Measurements from ENCODE around the gene PARP1. TPM values are rescaled to one million over a fixed set of nuclear protein-coding genes. Genes with fewer than 3 reads are reported as not detected.

Gene PARP1
- total RNA-seq, 1 experiment from 2014 or later: 127 TPM

DNA sequence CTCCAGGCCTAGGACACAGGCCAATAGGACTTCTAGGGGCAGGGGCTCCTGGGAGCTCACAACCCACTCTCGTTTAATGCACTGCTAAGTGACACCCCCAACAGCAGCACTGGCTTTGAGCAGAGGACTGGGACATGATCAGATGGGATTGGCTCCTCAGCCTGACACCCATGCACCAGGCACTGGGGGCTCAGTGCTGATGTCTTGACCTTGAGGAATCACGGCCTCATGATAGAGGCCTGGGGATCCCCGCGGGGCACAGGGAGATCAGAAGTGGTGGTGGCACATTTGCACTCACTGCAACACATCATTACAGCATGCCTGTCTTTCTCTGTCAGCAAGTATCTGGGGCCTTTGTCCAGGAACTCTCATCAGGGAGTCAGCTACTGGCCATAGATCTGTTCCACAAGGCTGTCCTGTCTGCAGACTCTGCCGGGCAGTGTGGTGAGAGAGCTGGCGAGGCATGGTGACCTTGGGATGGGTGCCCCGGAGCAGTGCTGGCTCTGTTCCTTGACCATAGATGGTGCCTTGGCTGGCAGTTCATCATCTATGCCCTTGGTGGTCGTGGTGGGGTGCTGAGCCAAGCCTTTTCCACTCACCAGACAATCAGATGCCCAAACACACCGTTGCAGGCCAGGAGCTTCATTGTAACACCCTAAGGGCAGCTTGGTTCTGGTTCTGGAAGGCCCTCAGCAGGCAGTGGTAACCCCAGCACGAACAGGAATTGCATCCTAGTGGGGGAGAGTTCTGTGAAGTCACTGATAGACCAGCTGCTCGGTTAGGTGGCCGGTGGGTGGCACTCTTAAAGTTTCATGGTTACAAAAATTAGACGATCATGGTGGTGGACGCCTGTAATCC lies 22.2 kb upstream of the PARP1 start:
- TF ChIP-seq POLR2AphosphoS5 (IDR thresholded peaks at IDR 0.05; ENCODE audit: low read depth, low read length): no peak
- no peak for TF ChIP-seq SIN3A (IDR thresholded peaks at IDR 0.05; ENCODE audit: borderline replicate concordance, insufficient read depth, low read depth, low read length)
- TF ChIP-seq, protein P1, sequence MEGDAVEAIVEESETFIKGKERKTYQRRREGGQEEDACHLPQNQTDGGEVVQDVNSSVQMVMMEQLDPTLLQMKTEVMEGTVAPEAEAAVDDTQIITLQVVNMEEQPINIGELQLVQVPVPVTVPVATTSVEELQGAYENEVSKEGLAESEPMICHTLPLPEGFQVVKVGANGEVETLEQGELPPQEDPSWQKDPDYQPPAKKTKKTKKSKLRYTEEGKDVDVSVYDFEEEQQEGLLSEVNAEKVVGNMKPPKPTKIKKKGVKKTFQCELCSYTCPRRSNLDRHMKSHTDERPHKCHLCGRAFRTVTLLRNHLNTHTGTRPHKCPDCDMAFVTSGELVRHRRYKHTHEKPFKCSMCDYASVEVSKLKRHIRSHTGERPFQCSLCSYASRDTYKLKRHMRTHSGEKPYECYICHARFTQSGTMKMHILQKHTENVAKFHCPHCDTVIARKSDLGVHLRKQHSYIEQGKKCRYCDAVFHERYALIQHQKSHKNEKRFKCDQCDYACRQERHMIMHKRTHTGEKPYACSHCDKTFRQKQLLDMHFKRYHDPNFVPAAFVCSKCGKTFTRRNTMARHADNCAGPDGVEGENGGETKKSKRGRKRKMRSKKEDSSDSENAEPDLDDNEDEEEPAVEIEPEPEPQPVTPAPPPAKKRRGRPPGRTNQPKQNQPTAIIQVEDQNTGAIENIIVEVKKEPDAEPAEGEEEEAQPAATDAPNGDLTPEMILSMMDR (IDR thresholded peaks at IDR 0.05): no peak
- TF ChIP-seq TCF7L2 (IDR thresholded peaks at IDR 0.05; ENCODE audit: low read depth, low read length): no peak
- TF ChIP-seq, protein P2, sequence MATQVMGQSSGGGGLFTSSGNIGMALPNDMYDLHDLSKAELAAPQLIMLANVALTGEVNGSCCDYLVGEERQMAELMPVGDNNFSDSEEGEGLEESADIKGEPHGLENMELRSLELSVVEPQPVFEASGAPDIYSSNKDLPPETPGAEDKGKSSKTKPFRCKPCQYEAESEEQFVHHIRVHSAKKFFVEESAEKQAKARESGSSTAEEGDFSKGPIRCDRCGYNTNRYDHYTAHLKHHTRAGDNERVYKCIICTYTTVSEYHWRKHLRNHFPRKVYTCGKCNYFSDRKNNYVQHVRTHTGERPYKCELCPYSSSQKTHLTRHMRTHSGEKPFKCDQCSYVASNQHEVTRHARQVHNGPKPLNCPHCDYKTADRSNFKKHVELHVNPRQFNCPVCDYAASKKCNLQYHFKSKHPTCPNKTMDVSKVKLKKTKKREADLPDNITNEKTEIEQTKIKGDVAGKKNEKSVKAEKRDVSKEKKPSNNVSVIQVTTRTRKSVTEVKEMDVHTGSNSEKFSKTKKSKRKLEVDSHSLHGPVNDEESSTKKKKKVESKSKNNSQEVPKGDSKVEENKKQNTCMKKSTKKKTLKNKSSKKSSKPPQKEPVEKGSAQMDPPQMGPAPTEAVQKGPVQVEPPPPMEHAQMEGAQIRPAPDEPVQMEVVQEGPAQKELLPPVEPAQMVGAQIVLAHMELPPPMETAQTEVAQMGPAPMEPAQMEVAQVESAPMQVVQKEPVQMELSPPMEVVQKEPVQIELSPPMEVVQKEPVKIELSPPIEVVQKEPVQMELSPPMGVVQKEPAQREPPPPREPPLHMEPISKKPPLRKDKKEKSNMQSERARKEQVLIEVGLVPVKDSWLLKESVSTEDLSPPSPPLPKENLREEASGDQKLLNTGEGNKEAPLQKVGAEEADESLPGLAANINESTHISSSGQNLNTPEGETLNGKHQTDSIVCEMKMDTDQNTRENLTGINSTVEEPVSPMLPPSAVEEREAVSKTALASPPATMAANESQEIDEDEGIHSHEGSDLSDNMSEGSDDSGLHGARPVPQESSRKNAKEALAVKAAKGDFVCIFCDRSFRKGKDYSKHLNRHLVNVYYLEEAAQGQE (IDR thresholded peaks at IDR 0.05; ENCODE audit: insufficient read depth in 1 of 2, low read depth in 2 of 2, low read length in 1 of 2): no peak
- POLR2A ChIA-PET: interaction anchor here (0.5 kb wide), 1 partner anchor 241 kb away, joined by 3 read pairs; no protein-coding TSS in a partner anchor
- CTCF ChIA-PET: no interaction called here
- no peaks in the 10 kb centered on the region for H3K9me3 ChIP-seq (ENCODE audit: control insufficient read depth, insufficient read depth, low read depth, low read length)
- in situ Hi-C loops (cut with HindIII; ENCODE audit: low pct_unique_long_range_greater_than_20kb, low sequenced_read_pairs) (no loop called here), intact Hi-C loops (cut with micrococcal nuclease; ENCODE audit: unreplicated experiment) (no loop called here)
- no peaks in the 10 kb centered on the region for H3K36me3 ChIP-seq (ENCODE audit: control insufficient read depth, insufficient read depth, low read length)
- H3K27me3 ChIP-seq (ENCODE audit: control insufficient read depth, insufficient read depth, low read length): no peaks in the 10 kb centered on the region
- ATAC-seq (no peak), DNase-seq (ENCODE audit: low read depth, low spot score) (no peak)
- no peak overlapping the region for H3K4me3 ChIP-seq (ENCODE audit: low read depth in 2 of 2, low read length in 2 of 2)
- H3K27ac ChIP-seq (ENCODE audit: low read length): no peak overlapping the region
- no peaks in the 10 kb centered on the region for H3K4me1 ChIP-seq (ENCODE audit: control insufficient read depth, insufficient read depth, low read length)
- no TSS peak for BruUV-seq (replicated peaks)

DNA sequence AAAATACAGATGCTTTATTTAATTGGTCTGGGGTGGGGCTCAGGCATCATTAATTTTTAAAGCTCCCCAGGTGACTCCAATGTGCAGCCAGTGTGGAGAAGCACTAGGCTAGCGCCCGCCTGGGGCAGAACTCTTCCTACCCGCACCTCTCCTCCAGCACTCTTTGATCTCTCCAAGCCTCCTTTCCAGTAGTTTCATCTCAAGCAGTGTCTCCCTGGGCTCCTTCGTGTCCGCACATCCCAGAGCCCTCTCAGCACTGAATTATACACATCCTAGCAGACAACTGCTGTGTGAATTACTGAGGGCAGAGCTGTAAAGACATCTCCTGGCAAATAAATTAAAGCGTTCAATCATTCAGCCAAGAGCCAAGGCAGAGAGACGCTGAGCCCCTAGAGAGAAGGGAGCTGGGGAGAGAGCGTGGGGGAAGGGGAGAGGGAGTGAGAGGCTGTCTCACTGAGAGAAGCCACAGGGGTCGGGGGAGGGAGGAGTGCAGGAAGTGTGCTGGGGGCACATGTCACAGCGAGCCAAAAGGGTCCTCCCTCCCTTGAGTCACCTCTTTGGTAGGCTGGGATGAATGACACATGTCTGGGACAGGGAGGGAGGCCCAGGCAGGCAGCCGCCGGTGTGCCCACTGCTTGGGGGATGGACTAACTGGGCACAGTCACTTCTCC lies 21.0 kb upstream of the PARP1 start:
- no TSS peak for BruUV-seq (replicated peaks)
- Histone ChIP-seq H3K4me3 (ENCODE audit: low read depth in 2 of 2, low read length in 2 of 2) (no peak overlapping the region), H3K27ac (ENCODE audit: low read length) (no peak overlapping the region), H3K27me3 (ENCODE audit: control insufficient read depth, insufficient read depth, low read length) (no peaks in the 10 kb centered on the region), H3K4me1 (ENCODE audit: control insufficient read depth, insufficient read depth, low read length) (no peaks in the 10 kb centered on the region), H3K9me3 (ENCODE audit: control insufficient read depth, insufficient read depth, low read depth, low read length) (no peaks in the 10 kb centered on the region), H3K36me3 (ENCODE audit: control insufficient read depth, insufficient read depth, low read length) (no peaks in the 10 kb centered on the region)
- ATAC-seq (no peak), DNase-seq (ENCODE audit: low read depth, low spot score) (no peak)
- ChIA-PET CTCF (no interaction called here), POLR2A (no interaction called here)
- intact Hi-C loops (cut with micrococcal nuclease; ENCODE audit: unreplicated experiment): no loop called here
- TF ChIP-seq, protein P1 (IDR thresholded peaks at IDR 0.05): no peak
- no peak for TF ChIP-seq TCF7L2 (IDR thresholded peaks at IDR 0.05; ENCODE audit: low read depth, low read length)
- TF ChIP-seq POLR2AphosphoS5 (IDR thresholded peaks at IDR 0.05; ENCODE audit: low read depth, low read length): no peak
- TF ChIP-seq, protein P2 (IDR thresholded peaks at IDR 0.05; ENCODE audit: insufficient read depth in 1 of 2, low read depth in 2 of 2, low read length in 1 of 2): no peak
- TF ChIP-seq SIN3A (IDR thresholded peaks at IDR 0.05; ENCODE audit: borderline replicate concordance, insufficient read depth, low read depth, low read length): no peak
- in situ Hi-C loops (cut with HindIII; ENCODE audit: low pct_unique_long_range_greater_than_20kb, low sequenced_read_pairs): no loop called here
